ENCODE measurements around the gene IL5RA. TPM values are rescaled to one million over a fixed set of nuclear protein-coding genes. Genes with fewer than 3 reads are reported as not detected.

Gene IL5RA
- total RNA-seq, 1 donor from 2014 or later, result not detected

DNA sequence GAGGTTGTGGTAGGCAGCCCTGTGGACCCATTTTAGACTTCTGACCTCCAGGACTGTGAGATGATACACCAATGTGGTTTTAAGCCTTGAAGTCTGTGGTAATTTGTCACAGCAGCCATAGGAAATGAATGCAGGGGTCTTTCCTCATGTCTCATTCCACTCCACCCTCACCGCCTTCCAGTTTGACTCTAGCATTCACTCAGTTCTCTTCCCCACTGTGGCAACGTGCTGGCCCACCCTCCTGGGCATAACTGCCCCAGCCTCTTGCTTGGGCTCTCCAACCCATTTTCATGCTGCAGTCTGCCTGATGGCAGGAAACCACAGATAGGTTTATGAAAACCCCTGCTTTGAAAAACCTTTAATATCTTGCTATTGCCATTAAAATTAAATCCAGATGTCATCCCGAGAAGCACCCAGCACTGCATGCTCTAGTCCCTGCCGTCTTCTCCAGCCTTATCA is 9.2 kb upstream of the IL5RA start:
- Histone ChIP-seq H3K9me3 (no peaks in the 10 kb centered on the region), H3K27ac (no peak overlapping the region), H3K4me1 (no peaks in the 10 kb centered on the region), H3K36me3 (no peaks in the 10 kb centered on the region), H3K27me3 (no peaks in the 10 kb centered on the region), H3K4me3 (no peak overlapping the region)
- intact Hi-C loops (cut with DNase I), result no loop called here
- TF ChIP-seq, protein P1, sequence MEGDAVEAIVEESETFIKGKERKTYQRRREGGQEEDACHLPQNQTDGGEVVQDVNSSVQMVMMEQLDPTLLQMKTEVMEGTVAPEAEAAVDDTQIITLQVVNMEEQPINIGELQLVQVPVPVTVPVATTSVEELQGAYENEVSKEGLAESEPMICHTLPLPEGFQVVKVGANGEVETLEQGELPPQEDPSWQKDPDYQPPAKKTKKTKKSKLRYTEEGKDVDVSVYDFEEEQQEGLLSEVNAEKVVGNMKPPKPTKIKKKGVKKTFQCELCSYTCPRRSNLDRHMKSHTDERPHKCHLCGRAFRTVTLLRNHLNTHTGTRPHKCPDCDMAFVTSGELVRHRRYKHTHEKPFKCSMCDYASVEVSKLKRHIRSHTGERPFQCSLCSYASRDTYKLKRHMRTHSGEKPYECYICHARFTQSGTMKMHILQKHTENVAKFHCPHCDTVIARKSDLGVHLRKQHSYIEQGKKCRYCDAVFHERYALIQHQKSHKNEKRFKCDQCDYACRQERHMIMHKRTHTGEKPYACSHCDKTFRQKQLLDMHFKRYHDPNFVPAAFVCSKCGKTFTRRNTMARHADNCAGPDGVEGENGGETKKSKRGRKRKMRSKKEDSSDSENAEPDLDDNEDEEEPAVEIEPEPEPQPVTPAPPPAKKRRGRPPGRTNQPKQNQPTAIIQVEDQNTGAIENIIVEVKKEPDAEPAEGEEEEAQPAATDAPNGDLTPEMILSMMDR (IDR thresholded peaks at IDR 0.05), result no peak
- TF ChIP-seq POLR2A (IDR thresholded peaks at IDR 0.05) (no peak), POLR2AphosphoS5 (IDR thresholded peaks at IDR 0.05; ENCODE audit: insufficient read depth in 1 of 2, low read depth in 1 of 2) (no peak)
- DNase-seq (ENCODE audit: extremely low spot score in 2 of 2), result no peak

DNA sequence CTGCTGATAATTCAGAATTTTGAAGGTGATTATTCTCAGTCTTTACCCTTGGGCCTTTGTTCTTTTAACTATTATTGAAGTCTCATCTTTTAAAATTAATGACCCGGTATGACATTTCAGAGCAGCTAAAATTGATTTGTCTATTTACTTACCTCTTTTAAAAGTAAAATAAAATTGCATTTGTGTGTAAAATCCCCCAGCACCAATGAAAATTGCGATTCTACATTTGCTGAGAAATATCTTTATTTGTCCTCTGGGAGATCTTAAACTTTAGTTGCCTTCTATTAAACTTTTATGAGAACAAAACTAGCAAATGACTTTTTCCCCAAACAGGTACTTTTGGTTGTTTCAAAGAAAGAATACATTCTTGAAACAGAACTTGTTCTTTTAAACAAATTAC is 7.5 kb upstream of the IL5RA start:
- Histone ChIP-seq H3K36me3 (no peaks in the 10 kb centered on the region), H3K27ac (no peak overlapping the region), H3K4me1 (no peaks in the 10 kb centered on the region), H3K27me3 (no peaks in the 10 kb centered on the region), H3K4me3 (no peak overlapping the region), H3K9me3 (no peaks in the 10 kb centered on the region)
- TF ChIP-seq, protein P1 (IDR thresholded peaks at IDR 0.05), result no peak
- TF ChIP-seq POLR2A (IDR thresholded peaks at IDR 0.05) (no peak), POLR2AphosphoS5 (IDR thresholded peaks at IDR 0.05; ENCODE audit: insufficient read depth in 1 of 2, low read depth in 1 of 2) (no peak)
- intact Hi-C loops (cut with DNase I), result no loop called here
- DNase-seq (ENCODE audit: extremely low spot score in 2 of 2), result no peak

DNA sequence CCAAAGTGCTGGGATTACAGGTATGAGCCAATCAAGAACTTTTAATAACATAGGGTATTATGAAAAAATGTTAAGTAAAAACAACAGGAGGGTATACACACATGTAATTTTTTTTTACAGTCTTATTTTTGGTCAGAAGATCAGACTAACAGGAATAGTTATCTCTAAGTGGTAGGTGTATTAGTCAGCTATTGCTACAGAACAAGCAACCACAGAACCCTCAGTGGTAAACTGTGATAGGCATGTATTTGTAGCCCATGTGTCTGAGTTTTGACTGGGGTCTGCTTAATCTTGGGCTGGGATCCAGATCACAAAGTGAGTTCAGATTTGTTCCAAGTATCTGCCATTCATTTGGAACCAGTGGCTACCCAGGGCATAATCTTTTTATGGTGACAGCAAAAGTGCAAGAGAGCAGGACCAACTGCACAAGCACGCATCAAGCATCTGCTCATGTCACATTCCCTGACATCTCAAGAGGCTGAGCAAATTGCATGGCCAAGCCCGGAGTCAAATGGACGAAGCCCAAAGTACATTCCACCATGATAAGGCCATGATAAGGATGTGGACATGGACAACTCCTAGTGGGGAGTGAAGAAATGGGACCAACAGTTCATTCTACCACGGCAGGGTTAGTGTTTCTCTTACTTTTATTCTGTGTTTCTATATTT is 3.0 kb upstream of the IL5RA start:
- Histone ChIP-seq H3K36me3 (no peaks in the 10 kb centered on the region), H3K4me3 (no peak overlapping the region), H3K27me3 (no peaks in the 10 kb centered on the region), H3K4me1 (no peaks in the 10 kb centered on the region), H3K27ac (no peak overlapping the region), H3K9me3 (no peaks in the 10 kb centered on the region)
- no peak for DNase-seq (ENCODE audit: extremely low spot score in 2 of 2)
- TF ChIP-seq, protein P1 (IDR thresholded peaks at IDR 0.05), result no peak
- no peak for TF ChIP-seq POLR2AphosphoS5 (IDR thresholded peaks at IDR 0.05; ENCODE audit: insufficient read depth in 1 of 2, low read depth in 1 of 2)
- no peak for TF ChIP-seq POLR2A (IDR thresholded peaks at IDR 0.05)
- intact Hi-C loops (cut with DNase I), result no loop called here

DNA sequence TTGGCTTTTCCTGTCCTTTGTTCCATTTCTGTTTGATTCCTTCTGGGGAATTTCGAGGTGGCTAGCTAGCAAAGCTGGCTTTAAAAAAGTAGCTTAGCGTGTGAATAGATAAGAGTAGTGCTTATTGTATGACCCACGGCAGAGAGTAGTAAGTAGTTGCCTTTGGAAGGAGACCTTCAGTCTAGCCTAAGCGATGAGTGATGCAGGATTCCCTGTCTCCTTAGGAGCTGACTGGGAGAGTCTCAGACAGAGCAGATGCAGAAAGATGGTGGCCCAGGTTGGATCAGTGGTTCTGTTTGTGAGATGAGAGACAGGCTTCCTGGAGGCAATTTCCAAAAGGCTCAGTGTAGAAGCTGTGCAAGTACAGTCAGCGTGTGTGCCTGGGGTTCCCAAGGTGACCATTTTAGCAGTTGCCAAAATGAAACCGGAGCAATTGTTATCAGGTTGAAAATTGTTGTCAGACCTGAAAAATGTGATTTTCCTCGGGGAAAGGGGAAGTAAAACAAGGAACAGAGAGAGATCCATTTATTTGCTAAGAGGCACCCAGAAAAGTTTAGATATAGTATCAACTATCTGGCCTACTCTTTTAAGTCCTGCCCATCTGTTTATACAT is 681 bp upstream of the IL5RA start:
- Histone ChIP-seq H3K4me3 (no peak overlapping the region), H3K4me1 (no peaks in the 10 kb centered on the region), H3K27me3 (no peaks in the 10 kb centered on the region), H3K36me3 (no peaks in the 10 kb centered on the region), H3K9me3 (no peaks in the 10 kb centered on the region), H3K27ac (no peak overlapping the region)
- intact Hi-C loops (cut with DNase I), result no loop called here
- DNase-seq (ENCODE audit: extremely low spot score in 2 of 2), result no peak
- TF ChIP-seq POLR2AphosphoS5 (IDR thresholded peaks at IDR 0.05; ENCODE audit: insufficient read depth in 1 of 2, low read depth in 1 of 2), result no peak
- TF ChIP-seq, protein P1 (IDR thresholded peaks at IDR 0.05), result no peak
- no peak for TF ChIP-seq POLR2A (IDR thresholded peaks at IDR 0.05)

Measured in vagina (tissue), 2 donors.